CD4-positive, alpha-beta T cell treated with Interleukin-10 for 1 hour (primary cell): Measurements from ENCODE around the gene PRL.

ENCODE experiments used
- DNase-seq: peaks from one replicate; pipeline ENCODE4 v3.0.0-alpha.2; 2020

PRL gene

GRCh38 chr6:22296936-22297335 is at the start of gene PRL:
Gene PRL, minus strand, starts transcription at chr6:22297036. Its CDS starts 54 bp downstream, at chr6:22296982.
- DNase-seq = no peak

GRCh38 chr6:22343864-22344263 is 47.0 kb upstream of the PRL start:
- DNase-seq = no peak

DNA sequence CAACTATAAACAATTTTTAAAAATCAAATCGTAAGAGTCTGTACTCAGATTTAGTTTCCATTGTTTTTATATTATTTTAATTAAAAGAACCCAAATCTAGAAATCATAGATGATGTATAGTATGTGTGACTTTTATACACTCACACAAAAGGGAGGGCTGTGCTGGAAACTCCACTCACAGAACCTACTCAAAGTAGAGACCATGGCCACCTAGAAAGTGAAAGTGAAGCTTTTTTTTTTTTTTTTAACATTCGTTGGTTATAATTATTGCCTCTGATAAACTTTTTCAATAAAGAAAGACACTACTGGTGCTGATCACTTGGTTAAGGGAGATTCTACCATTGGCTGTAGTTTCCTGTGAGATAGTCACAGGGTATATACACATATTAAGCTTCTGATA is 37.9 kb upstream of the PRL start:
- no peak for DNase-seq

GRCh38 chr6:22333802-22334201 is 37.0 kb upstream of the PRL start:
- DNase-seq = no peak

DNA sequence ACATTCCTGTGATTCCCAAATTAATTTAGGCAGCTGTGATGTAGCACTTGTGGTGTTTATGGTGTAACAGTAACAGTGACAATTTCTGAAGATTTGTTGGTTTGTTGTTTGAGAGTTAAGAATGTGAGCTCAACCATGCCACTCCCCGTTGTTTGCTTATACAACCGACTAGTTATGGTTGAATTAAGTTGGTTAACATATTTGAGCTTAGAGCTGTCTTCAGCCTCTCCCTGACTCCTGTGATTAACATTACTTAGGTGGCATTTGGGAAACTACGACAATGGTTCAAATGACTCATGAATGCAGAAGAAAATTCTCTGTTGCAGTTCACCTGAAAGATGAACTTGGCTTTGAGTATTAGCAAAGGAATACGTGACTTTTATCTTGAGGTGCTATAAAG is 35.9 kb upstream of the PRL start:
- DNase-seq = no peak

DNA sequence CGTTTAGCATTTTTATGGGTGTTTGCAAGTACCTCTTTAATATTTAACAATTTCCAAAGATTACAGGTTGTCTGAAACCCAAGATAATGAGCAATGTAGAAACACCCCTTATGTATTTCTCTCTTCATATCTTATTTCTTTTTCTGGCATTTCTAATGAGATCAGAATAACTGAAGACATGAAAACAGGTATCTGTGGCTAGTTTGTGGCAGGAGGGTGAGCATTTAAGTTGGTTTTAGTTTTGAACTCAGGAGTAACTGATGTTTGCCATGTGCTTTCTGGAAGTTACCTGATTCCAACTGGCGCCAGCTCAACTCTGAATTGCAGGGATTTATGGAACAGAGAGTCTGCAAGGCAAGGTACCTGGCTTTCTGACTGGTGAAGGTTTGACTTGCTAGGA is 35.4 kb upstream of the PRL start:
- DNase-seq = no peak

DNA sequence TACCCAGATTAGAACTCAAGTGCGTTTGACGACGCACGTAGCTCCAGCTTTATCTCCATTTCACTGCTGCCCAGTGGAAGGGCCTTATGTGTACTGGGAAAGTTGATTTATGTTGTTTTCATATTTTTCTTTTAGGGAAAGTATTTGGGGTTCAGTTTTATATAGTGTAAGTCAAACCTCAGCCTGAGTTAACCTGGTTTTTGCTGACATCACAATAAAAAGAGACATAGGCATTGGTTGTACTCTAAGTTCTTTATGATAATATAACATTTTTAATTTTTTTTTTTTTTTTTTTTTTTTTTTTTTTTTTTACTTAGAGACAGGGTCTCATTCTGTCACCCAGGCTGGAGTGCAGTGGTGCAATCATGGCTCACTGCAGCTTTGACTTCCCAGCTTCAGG is 34.1 kb upstream of the PRL start:
- DNase-seq = no peak

- no peak for DNase-seq
These were observed 31.6 kb upstream of the PRL start for GRCh38 chr6:22328474-22328873.

GRCh38 chr6:22327881-22328280 is 31.0 kb upstream of the PRL start:
- DNase-seq = no peak

DNA sequence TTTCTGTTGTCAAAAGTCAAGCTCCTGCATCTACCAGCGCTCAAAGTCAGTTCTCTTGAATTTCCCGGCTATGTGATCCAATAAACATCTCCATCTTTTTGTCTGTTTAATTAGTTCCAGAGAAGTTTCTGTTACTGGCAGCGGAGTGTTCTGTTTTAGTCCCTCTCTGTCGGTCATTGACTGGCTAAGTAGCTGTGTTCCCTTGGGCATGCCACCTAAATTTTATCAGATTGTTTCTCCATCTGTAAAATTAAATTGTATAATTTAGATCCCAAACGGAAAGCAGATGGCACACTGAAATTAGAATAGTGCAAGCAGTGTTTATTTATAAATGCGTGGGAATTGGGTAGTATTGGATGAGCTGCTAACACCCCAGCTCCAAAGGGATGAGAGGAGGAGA is 29.7 kb upstream of the PRL start:
- DNase-seq = no peak

DNA sequence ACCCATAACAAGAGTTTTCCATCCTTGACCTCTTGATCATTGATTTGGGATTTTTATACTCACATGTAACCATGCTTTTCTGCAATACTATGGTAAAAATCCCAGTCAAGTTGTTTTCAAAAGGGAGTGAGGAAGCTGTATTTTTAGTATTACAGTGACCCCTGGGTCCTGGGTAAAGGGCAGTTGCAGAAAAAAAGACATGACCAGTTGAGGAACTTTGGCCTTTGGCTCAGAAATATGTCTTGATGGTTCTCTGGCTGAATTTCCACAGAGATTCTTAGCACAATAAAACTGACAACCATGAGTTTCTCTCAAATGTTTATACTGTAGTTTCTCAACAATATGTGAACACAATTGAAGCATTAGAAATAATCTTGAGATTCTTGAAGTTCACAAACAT is 28.6 kb upstream of the PRL start:
- DNase-seq = no peak

GRCh38 chr6:22323848-22324247 is 27.0 kb upstream of the PRL start:
- no peak for DNase-seq

- DNase-seq = no peak
These were observed 25.5 kb upstream of the PRL start for GRCh38 chr6:22322103-22323030.

- no peak for DNase-seq
These were observed 23.9 kb upstream of the PRL start for GRCh38 chr6:22320750-22321149.

DNA sequence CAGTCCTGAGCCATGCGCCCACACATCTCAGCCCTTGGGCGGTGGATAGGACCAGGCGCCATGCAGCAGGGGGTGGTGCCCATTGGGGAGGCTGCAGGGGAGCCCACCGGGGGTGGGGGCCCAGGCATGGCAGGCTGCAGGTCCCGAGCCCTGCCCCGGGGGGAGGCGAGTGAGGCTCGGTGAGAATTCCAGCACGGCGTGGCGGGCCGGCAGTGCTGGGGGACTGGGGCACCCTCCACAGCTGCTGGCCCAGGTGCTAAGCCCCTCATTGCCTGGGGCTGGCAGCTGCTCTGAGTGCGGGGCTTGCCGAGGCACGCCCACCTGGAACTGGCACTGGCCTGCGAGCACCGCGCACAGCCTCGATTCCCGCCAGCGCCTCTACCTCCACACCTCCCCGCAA is 21.6 kb upstream of the PRL start:
- DNase-seq = no peak

GRCh38 chr6:22313796-22314195 is 17.0 kb upstream of the PRL start:
- DNase-seq = no peak

DNA sequence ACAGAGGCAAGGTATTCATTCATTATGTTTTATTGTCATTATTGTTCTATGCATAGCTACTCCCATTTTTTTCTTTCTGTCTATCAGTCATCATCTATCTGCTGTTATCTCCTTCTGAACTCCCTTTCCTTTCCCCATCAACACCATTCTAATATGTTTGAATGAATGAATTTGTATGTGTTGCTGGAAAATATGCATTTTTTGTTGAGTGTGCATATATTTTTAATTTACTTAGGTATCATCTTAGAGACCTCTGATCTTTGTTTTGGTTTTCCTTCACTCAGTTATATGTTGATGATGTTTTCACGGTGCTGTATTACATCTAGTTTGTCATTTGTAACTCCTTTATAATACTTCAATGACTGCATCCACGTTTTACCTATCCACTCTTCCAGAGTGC is 12.1 kb upstream of the PRL start:
- no peak for DNase-seq

GRCh38 chr6:22306741-22307466 is 10.1 kb upstream of the PRL start:
- no peak for DNase-seq

GRCh38 chr6:22302838-22303237 is 6.0 kb upstream of the PRL start:
- DNase-seq = no peak

GRCh38 chr6:22300273-22300998 is 3.6 kb upstream of the PRL start:
- DNase-seq = no peak

GRCh38 chr6:22298475-22298890 is 1.6 kb upstream of the PRL start:
- no peak for DNase-seq

DNA sequence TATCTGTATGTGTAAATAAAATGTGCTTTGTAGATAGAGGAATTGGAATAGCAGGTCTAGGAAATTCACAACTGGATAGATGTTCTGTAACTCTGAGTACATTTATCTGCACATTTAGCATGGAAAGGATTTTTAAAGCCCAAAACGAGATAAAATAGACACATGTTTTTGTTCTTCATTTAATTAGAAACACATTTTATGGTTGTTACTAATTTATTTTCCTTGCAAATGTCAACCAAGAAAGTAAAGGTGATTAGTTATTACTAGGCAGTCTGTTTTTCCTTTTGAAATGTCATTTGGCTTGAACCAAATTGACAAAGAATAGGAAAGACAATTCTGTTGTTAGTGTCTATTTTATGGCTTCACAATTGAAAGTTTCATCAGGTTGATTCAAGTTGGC is 769 bp downstream of the PRL start:
- no peak for DNase-seq

- no peak for DNase-seq
These were observed 1.7 kb downstream of the PRL start for GRCh38 chr6:22295145-22295544.

GRCh38 chr6:22294301-22294700 is 2.5 kb downstream of the PRL start:
- no peak for DNase-seq
